ENCODE data around the gene DNAJC5. TPM values are rescaled to one million over a fixed set of nuclear protein-coding genes. Genes with fewer than 3 reads are reported as not detected.

DNAJC5 gene
- total and polyA plus RNA-seq, 9 of the 15 experiments (the other 6 are each of a cell fraction or from before 2014, with no cell fraction given), result 0.95 to 42.8 (median 23.4) TPM

DNA sequence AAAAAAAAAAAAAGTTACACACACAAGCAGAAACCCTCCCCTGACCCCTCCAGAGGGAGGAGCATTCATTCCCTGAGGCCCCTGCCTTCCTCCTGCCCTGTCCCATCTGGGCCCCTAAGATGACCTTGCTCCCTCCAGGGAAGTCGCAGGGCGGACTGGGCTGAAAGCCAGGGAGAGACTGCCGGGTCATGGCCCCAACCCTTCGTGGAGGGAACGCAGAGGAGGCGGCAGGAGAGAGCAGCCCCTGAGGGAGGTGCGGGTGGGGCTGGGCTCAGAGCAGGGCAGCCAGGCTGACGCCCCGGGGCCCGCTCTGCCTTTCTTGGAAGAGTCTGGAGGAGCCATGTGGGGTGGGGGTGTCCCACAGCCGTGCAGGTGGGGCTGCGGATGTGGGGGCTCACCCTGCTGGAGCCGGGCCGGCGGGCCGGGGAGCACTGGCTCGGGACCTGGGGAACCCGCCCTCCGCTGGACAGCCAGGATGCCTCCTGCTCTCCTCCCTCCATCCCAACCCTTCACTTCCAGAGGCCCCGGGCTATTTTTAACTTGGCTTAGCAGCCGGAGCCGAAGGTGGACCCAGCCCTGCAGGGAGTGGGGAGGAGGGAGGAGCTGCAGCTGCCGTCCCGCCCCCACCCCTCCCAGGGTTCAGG lies 48.7 kb upstream of the DNAJC5 start (continued):
- TF ChIP-seq, protein P1, sequence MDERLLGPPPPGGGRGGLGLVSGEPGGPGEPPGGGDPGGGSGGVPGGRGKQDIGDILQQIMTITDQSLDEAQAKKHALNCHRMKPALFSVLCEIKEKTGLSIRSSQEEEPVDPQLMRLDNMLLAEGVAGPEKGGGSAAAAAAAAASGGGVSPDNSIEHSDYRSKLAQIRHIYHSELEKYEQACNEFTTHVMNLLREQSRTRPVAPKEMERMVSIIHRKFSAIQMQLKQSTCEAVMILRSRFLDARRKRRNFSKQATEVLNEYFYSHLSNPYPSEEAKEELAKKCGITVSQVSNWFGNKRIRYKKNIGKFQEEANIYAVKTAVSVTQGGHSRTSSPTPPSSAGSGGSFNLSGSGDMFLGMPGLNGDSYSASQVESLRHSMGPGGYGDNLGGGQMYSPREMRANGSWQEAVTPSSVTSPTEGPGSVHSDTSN (CRISPR knock-in tag; IDR thresholded peaks at IDR 0.05; ENCODE audit: low read depth), result no peak
- TF ChIP-seq, protein P1 (tag; conservative IDR thresholded peaks at IDR 0.05; ENCODE audit: low read depth), result no peak
- TF ChIP-seq SUPT5H (IDR thresholded peaks at IDR 0.05), result no peak
- no peak for TF ChIP-seq RBM17 (IDR thresholded peaks at IDR 0.05; ENCODE audit: borderline replicate concordance, low read depth, low read length)
- peak; percentile 63; the same call in 1 of the 2 replicates for TF ChIP-seq CTBP1 (IDR thresholded peaks at IDR 0.05; ENCODE audit: borderline replicate concordance)
- no peak for TF ChIP-seq RAD51 (IDR thresholded peaks at IDR 0.05; ENCODE audit: borderline replicate concordance, low read depth)
- TF ChIP-seq TEAD1 (CRISPR knock-in tag; IDR thresholded peaks at IDR 0.05), result 0 out of 4 replicates have a peak, but pooled peaks of 1 of the 2 experiments have one; percentile 32
- TF ChIP-seq TARDBP (IDR thresholded peaks at IDR 0.05), result 0 out of 2 replicates have a peak, but pooled peaks have one; percentile 38
- TF ChIP-seq HOXB6 (CRISPR knock-in tag; IDR thresholded peaks at IDR 0.05; ENCODE audit: borderline replicate concordance), result no peak
- no peak for TF ChIP-seq ZNF644 (tag; IDR thresholded peaks at IDR 0.05; ENCODE audit: low read depth)
- TF ChIP-seq, protein P2, sequence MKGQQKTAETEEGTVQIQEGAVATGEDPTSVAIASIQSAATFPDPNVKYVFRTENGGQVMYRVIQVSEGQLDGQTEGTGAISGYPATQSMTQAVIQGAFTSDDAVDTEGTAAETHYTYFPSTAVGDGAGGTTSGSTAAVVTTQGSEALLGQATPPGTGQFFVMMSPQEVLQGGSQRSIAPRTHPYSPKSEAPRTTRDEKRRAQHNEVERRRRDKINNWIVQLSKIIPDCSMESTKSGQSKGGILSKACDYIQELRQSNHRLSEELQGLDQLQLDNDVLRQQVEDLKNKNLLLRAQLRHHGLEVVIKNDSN (CRISPR knock-in tag; IDR thresholded peaks at IDR 0.05), result no peak
- no peak for TF ChIP-seq KAT2B (IDR thresholded peaks at IDR 0.05; ENCODE audit: low read depth, low read length)
- peak in 1 of 2 experiments; percentile 44; a peak in 1 of 4 replicates for TF ChIP-seq RCOR1 (IDR thresholded peaks at IDR 0.05; ENCODE audit: borderline replicate concordance in 1 of 2, low read depth in 2 of 2, low read length in 2 of 2)
- no peak for TF ChIP-seq ZSCAN32 (CRISPR knock-in tag; IDR thresholded peaks at IDR 0.05)
- no peak for TF ChIP-seq PHB (CRISPR knock-in tag; IDR thresholded peaks at IDR 0.05)
- no peak for TF ChIP-seq MTF1 (CRISPR knock-in tag; IDR thresholded peaks at IDR 0.05; ENCODE audit: borderline replicate concordance)
- no peak for TF ChIP-seq GTF2E2 (tag; IDR thresholded peaks at IDR 0.05)
- no peak for TF ChIP-seq ZNF695 (CRISPR knock-in tag; IDR thresholded peaks at IDR 0.05)
- no peak for TF ChIP-seq ZSCAN29 (IDR thresholded peaks at IDR 0.05)
- TF ChIP-seq CEBPG (CRISPR knock-in tag; IDR thresholded peaks at IDR 0.05), result no peak
- TF ChIP-seq CEBPG (tag; conservative IDR thresholded peaks at IDR 0.05 in 1 of 2, IDR thresholded peaks at IDR 0.05 in 1 of 2), result no peak
- 0 out of 2 replicates have a peak, but pooled peaks have one; percentile 17 for TF ChIP-seq NBN (IDR thresholded peaks at IDR 0.05; ENCODE audit: low read depth)
- peak; percentile 57 for TF ChIP-seq HMGN3 (IDR thresholded peaks at IDR 0.05; ENCODE audit: borderline replicate concordance, extremely low read depth, insufficient read length, low read depth, low read length)
- TF ChIP-seq, protein P3, sequence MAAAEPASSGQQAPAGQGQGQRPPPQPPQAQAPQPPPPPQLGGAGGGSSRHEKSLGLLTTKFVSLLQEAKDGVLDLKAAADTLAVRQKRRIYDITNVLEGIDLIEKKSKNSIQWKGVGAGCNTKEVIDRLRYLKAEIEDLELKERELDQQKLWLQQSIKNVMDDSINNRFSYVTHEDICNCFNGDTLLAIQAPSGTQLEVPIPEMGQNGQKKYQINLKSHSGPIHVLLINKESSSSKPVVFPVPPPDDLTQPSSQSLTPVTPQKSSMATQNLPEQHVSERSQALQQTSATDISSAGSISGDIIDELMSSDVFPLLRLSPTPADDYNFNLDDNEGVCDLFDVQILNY (CRISPR knock-in tag; IDR thresholded peaks at IDR 0.05), result no peak
- peak; percentile 27; the same call in 1 of the 2 replicates for TF ChIP-seq CBFA2T2 (conservative IDR thresholded peaks at IDR 0.05)
